Measurements from ENCODE around the gene EML1.

- TF ChIP-seq CTCF (IDR thresholded peaks at IDR 0.05) (no peak), EP300 (IDR thresholded peaks at IDR 0.05) (no peak), POLR2AphosphoS5 (IDR thresholded peaks at IDR 0.05) (no peak), POLR2A (IDR thresholded peaks at IDR 0.05) (no peak)
These were observed 145.2 kb downstream of the EML1 start for GRCh38 chr14:99938376-99938775.
